NK-92 treated with Interleukin-12 subunit alpha and Interleukin-12 subunit beta, amount 100 ng/mL, for 24 hours (cell line): Measurements from ENCODE around the gene QSOX2.

Experiments
- DNase-seq: peaks from one replicate; lab custom pipeline; 2025; lab: John Stamatoyannopoulos, UW

QSOX2 gene

DNA sequence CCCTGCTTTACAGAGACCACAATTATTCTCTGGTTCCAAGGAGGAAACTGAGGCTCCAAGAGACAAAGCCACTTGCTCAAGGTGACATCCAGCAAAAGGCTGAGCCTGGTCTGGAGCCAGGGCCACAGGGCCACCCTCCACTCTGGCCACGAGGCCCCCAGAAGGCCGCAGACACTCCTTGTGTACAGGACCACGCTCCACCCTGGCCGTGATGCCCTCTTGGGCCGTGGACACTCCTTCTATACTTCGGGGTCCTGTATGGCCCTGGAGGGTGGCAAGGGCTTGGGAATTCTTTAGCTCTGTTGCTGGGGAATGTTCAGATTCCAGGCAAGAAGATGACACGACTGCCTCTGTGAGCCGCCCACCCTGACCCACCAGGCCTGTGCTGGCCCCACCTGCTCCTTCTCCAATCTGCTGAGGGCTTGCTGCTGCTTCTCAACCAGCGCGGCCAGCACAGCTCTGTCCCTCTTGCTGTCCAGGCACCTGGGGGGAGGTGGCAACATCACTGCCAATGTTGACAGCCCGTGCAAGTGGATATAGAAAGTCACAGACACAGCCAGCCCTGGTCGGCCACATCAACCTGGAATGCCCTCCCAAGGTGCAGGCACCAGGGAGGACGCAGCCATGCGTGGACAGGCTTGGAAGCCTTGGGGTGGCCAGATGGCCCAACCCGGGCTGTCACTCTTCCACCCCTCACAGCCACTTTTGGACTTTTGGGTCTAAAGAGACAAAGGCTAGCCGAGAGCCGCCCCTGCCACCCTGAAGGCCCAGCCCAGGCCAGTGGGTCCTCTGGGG is 20.1 kb upstream of the QSOX2 start:
- no peak for DNase-seq

DNA sequence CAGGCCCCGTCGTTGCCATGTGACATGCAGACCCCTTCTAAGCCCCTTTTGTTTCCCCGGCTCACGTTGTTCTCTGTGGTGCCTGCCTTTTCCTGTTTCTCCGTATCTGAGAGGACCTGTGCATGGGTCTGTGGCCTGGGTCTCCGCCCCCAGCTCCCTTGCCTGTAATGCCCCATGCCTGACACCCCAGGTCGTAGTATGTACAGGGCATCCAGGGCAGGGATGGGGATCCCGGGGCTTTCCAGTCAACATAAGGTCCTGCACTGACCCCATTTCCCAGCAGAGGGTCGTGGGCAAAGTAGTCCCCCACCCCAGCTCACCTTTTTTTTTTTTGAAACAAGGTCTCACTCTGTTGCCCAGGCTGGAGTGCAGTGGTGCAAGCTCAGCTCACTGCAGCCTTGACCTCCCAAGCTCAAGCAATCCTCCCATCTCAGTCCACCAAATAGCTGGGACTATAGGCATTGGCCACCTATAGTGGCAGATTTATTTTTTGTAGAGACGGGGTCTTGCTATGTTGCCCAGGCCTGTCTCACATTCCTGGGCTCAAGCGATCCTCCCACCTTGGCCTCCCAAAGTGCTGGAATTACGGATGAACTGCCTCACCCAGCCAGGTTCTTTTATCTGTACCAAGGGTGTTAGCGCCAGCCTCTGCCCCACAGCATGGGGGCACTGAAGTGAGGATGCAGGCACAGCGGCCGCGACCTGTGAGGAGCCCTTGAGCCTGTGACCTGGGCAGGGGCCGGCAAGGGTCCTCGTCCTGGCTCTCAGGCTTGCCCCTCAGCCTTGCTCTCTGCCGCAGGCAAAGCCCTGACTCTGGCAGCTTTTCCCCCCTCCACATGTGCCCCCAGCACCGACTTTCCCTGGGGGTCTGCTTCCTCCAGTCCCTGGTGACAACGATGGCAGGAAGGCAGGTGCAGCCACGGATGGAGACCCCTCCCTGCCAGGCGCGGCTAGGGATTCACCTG is 19.1 kb upstream of the QSOX2 start:
- DNase-seq, result no peak

DNA sequence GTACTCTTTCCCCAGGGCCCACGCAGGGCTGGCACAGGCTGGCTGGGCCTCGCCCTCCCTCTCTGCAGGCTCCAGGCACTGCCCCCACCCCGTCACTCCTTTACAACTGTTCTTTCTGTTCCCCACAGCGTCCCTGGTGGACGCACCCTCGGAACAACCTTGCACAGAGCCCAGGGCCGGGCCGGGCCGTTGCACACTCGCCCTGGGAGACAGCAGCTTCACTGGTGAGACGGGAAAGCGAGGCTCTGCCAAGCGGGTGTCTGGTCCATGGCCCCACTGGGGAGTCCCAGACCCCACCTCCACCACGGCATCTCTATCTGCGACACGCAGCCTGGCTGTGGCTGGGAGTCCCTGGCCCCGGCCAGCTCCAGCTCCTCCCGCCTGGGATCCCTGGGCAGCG is 18.4 kb upstream of the QSOX2 start:
- no peak for DNase-seq

DNA sequence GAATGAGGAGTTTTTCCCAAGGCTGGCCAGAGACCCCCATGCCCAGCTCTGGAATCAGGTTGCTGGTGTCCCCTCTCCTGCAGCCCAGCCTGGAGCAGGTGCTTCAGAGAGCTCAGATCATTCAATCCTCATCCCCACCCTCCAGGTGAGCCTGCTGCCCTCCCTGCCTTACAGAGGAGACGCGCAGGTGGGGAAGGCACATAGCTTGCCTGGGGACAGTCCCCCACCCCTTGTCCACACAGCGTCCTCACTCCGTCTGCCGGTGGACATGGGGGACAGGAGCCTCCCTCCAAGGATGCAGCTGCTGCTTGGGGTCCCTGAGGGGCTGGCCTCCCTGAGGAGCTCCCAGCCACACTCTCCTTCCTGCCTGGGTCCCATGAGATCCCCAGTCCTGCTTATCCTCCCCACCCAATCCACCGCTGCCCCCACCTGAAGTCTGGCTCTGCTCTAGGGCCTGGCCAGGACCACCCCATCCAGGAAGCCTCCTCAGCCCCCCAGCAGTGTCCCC is 17.1 kb upstream of the QSOX2 start:
- DNase-seq, result no peak

DNA sequence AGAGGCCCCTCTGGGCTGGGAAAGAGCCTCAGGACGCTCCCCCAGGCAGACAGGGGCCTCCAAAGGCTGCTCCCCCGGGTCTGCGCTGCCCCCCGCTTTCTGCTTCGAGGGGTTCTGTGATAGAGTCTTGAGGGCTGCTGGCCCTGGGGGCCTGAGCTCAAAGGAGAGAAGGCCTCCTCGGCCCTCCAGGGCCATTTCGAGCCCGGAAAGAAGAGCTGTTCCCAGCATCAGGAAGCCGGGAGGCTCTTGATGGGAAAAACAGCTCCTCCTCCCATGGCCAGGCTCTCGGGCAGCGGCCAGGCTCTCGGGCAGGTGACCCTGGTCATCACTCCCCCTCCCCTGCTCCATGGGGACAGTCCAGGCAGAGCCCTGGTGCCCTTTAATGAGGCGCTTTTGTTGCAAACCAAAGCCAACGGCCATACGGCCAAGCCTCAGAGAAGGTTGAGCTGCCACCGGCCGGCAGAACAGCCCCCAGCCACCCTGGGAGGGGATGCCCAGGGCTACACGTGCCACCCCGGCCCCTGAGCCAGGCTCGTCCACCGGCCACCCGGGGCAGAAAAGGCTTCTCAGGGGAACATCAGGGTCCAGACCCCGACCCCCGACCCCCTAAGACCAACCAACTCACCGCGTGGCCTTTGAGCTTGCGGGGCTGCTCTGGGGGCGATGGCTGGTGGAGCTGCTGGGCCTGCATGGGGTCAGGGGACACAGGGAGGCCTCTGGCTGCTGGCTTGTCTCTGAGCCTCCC is 16.2 kb upstream of the QSOX2 start:
- no peak for DNase-seq

DNA sequence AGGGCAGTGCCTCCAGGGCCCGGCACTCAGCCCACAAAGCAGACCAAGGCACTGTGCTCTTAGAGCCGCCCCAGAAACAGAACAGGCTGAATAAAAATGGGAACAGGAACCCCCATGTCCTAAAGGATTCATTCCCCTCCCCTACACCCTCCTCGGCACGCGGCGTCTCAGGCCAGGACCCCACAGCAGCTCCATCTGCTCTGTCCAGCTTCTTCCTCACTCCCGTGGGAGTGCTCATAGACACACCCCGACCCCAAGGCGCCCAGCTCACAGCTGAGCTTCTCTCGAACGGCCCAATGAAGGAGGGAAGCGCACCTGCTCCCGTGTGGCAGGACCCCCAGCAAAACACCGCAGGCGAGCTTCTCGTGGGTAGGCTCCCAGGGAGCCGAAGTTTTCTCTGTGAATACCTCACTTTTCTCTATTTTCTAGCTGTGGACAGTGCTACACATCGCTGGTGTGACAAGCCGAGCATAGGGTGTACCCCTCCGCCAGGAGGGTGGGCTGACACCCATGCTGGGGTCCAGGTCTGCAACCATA is 15.4 kb upstream of the QSOX2 start:
- no peak for DNase-seq

DNA sequence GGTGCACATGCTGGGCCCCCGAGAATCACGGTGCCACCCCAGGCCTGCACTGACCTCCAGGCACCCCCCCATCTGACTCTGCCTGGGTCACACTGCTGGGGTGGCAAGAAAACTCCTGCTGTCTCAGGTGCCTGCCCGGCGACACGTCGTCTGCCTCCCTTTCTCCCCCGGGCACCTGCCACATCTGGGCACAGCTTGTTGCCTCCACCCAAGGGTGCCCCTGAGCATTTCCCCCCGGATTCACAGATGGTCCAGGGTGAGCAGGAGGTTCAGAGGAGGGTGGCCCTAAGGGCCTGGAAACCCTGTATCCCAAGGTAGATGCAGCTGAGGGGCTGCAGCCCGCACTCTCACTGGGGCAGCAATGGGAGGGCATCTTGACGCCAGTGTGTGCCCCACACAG is 14.9 kb upstream of the QSOX2 start:
- DNase-seq, result no peak

DNA sequence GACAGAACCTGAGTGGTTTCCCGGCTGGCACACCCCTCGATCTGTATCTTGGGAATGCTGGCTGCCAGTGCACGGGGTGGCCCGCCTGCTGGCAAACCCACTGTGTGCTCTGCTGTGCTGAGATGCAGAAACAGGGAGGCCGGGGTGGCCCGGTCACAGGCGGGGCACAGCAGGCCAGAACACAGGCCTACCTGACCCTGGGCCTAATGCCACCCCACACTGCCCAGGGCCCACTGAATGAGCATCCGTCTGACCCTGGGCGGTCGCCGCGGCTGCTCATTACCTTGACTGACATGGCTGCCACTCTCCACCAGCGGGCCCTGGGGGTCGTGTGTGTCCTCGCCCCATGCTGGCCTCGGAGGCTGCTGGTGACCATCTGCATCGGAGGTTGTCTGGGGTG is 14.2 kb upstream of the QSOX2 start:
- DNase-seq, result no peak

DNA sequence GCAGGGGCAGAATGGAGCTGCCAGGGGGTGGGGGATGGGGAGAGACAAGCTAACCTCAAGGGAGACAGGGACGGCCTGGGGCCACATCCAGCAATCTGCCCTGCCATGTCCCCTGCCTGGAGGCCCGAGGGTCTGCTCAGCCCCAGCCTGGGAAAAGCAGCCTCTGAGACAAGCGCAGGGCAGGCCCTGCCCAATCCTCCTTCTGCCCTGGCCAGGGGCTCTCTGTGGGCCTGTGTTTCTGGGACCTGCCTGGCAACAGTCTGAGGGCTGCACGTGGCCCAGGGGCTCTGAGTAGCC is 13.9 kb upstream of the QSOX2 start:
- no peak for DNase-seq

DNA sequence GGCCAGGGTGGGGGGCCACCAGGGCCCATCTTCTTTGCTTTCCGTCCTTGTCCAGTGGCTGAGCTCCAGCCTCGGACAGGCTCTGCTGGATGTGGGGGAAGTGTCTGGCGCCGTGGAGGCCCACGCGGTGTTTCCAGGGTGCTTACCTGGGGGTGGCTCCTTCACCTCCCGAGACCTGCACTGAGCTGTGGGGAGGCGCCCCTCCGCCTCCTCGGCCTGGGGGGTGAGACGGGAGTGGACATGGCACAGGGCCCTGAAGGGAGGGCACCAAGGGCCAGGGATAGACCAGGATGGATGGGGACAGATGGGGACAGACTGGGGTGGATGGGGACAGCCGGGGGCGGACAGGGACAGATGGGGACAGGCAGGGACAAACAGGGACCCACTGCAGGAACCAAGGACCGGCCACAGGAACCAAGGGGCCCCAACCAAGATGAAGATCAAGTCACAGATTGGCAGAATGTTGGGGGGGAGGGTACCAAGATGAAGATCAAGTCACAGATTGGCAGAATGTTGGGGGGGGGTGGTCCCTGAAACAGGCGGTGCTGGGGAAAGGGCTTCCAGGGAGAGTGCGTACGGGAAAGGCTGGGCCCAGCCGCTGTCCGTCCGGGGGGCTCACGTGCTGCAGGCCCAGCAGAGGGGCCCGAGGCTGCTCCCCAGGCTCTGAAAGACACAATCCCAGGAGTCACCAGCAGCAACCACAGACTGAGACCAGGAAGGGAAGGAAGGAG is 13.3 kb upstream of the QSOX2 start:
- DNase-seq, result no peak

DNA sequence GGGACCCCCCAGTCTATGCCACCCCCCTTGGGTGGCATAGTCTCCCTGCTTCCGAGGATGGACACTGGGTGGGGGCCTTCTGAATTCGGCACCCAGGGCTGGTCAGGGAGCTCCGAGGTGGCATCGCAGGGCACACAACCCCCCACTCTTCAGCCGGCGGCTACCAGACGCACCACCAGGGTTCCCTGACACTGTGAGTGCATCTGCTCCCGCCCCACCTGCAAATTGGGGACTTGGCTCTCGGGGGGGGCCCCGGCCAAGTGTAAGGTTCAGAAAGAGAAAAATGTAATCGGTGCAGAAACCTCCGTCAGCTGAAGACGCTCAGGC is 12.7 kb upstream of the QSOX2 start:
- no peak for DNase-seq

DNA sequence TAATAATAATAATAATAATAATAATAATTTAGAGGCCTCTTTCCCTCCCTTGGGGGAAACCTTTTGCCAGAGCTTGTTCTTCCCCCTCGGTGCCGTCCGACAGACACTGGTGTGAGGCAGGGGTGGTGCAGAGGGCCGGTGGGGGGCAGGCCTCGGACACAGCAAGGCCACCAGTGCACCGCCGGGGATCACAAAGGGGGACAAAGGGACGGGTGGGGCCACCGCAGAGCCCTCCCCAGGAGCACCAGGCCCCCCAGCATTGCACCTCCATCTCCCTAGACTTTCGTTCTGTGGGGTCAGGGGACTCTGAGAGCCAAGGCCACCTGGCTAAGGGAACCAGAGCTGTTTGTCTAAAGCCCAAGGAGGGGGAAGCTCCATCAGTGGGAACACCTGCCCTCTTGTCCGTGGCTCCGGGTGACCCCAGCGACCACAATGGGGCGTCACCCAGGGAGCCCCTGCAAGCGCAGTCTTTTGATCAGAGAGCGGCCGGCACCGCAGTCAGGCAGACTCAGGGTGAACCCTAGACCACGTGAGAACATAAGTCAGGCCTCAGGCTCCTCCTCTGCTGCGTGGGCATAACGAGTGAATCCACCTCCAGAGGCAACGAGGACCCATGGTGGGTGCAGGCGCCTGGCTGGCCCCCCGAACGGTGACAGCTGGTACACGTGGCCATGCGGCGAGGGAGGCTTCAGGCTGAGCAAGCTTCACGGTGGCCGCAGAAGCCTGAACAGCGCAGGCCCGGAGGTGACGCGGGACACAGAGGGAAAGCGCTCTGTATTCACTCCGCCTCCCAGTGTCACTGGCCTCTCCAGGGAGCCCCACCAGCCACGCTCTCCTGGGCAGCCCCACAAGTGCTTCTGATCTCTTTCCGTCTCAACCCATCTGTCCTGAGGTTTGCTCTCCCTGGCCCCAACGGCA is 12.0 kb upstream of the QSOX2 start:
- DNase-seq, result no peak

DNA sequence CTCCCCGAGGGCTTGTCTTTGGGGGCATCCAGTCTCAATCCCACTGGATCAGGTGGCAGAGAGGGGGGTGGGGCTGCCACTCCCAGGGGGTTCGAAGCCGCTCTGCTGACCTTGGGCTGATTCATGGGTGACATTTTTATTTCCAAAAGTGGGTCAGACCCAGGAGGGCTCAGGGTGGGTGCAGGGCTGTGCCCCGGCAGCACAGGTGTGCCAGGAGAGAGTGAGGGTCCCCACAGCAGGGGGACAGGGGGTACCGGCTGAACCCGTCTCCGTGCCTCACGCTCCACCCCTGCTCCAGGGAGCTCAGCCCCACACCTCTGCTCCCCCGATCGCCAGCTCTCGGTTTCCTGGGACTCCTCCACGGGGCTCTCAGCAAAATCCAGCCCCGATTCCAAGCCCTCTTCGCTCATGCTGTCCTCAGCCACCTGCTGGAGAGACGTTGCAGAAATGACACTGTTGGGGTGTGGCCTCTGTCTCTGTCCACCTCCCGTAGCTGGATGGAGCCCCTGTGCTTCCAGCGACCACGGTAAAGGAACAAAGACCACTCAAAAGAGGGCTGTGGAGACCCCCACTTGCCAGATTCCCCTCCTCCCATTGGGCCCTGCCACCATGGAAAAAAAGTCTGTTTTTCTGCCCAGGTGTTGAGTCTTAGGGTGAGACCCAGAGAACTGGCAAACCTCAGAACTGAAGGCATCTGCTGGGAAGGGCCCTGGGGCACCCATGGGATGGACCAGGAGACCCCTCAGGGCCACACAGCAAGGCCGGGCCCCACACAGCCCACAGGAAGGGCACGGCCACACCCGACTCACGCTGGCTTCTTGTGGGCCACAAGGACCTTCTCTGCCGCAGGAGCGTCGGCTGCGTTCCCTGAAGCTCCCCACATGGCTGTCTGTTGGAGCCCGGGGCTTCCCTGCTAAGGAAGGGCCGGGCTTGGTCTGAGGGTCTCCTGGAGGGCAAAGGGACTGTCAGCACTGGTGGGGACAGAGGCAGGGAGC is 10.6 kb upstream of the QSOX2 start:
- no peak for DNase-seq

DNA sequence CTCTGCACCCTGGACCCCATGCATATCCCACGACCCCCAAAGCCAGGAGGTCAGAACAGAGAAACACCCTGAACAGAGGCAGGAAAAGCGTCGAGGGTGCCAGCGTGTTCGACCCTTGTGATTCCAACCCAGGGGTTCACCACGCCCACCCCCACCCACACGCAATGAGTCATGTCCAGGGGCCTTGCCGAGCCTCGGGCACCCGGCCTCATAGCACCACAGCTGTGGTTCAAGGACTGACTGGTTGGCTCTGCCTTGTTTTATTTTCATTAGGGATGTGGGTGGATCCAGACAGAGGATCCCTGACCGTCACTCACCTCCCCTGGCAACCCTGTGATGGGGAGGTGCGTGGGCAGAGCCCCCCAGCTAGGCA is 9.5 kb upstream of the QSOX2 start:
- no peak for DNase-seq

DNA sequence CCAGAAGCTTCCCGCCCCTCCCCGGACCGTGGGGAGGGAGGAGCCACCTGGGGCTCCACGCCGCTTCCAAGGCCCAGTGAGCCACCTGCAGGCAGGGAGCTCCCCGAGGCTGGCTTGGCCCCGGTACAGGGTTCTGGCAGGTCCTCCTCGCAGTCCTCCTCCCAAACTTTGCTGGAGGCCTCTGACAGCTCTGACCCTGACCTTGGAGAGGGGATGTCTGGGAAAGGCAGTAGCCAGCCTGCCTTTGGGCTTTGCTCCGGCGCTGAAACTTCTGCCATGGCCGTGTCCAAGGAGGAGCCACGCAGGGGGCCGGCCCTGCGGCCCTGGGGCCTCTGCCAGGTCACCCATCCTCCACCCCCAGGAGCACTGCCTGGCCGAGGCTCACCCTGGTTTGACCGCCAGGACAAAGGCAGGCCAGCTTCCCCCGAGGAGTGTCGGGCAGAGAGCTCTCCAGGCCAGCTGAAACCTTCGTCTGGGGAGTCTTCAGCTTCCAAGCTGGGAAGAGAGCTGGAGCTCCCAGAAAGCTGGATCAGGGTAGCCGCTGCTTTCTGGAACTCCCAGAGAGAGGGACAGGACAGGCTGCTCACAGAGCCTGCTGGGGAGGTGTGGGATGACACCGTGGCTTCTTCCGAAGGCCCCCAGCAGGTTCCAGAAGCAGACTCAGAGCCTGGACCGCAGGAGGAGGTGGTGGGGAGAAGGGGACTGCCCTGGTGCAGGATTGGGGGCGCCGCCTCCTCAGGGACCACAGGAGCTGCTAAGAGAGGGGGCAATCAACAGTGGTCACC is 9.0 kb upstream of the QSOX2 start:
- DNase-seq, result no peak

DNA sequence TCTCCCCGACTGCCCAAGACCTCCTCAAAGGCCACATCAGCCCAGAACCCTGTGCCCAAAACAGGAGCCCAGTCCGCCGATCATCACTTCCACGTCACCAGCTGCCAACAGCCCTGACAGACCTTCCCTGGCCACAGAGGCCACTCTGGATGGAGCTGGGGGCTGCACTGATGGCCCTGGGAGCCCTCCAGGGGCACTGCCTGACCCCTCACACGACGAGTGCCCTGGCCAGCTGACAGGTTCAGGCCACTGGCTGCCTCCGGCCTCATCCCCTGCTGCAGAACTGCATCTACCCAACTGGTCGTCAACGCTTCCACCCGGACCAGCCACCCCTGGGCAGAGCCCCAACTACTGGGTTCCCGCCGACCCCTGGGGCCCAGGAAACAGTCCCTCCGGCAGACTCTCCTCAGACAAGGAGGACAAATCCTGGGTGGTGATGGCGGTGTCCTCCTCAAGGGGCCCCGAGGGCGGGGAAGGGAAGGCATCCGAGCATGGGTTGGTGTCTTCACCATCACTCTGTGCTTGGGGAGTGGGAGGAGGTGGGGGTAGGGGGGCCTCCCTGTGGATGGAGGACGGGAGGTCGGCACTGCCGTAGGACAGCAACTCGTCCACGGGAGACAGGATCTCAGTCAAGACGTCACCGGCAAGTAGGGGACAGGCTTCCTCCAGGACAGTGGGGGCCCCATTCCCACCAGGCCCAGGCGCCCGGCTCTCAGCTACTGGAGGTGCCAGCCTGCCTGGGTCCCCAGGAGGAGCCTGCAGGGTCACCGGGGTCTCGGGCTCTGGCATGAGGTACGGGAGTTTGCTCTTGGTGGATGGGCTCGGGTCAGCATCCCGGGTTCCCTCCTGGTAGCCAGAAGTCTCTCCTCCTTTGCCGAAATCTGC is 7.9 kb upstream of the QSOX2 start:
- no peak for DNase-seq

DNA sequence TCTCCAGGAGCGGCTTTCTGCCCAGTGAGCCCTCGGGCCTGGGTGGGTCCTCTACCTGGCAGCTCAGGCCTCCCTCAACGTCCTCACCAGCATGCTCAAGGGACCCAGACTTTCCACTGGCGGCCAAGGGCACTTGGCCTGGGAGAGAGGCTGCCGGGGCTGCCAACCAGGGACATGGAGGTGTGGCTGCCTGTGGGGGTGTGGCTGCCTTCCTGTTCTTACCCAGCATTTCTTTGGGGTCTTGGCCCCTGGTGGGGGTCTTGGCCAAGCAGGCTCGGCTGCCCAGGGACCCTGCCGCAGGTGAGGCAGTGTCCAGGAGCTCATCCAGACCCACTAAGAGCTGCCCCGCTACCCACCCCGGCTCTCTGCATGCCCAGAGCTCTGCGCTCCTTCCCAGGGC is 7.2 kb upstream of the QSOX2 start:
- no peak for DNase-seq

DNA sequence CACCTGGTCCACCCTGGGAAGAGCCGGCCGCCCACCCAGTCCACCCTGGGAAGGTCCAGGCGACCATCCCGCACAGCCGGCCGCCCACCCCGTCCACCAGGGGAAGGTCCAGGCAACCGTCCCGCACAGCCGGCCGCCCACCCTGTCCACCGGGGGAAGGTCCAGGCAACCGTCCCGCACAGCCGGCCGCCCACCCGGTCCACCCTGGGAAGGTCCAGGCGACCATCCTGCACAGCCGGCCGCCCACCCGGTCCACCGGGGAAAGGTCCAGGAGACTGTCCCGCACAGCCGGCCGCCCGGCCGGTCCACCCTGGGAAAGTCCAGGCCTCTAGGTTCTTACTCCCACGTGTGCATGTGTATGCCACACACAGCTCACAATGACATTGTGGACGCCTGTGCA is 6.7 kb upstream of the QSOX2 start:
- DNase-seq, result no peak
